Nephron progenitor cell (in vitro differentiated cells): ENCODE results near the gene GFRA3.
A peak's percentile ranks its signal among the peaks of the same experiment; 100 is the strongest.

Experiments used
- DNase-seq: peaks from one replicate; pipeline ENCODE4 v3.0.0; 2021
- H3K27ac Mint-ChIP-seq: 2 replicates; pipeline ENCODE4 v1.8.0; 2021; ENCODE audit warnings: mild to moderate bottlenecking, moderate library complexity, mixed read lengths
- H3K27me3 Mint-ChIP-seq: 2 replicates; pipeline ENCODE4 v1.8.0; 2021; ENCODE audit warnings: mild to moderate bottlenecking, low read depth, mixed read lengths; ENCODE audit not compliant: poor library complexity
- H3K36me3 Mint-ChIP-seq: 2 replicates; pipeline ENCODE4 v1.8.0; 2021; ENCODE audit warnings: low read depth, mixed read lengths
- H3K4me1 Mint-ChIP-seq: 2 replicates; pipeline ENCODE4 v1.8.0; 2021; ENCODE audit warnings: mixed read lengths
- H3K4me3 Mint-ChIP-seq: 2 replicates; pipeline ENCODE4 v1.8.0; 2021; ENCODE audit warnings: mild to moderate bottlenecking, moderate library complexity, mixed read lengths
- H3K9me3 Mint-ChIP-seq: 2 replicates; pipeline ENCODE4 v1.8.0; 2021; ENCODE audit warnings: mild to moderate bottlenecking, moderate library complexity, mixed read lengths
- TF ChIP-seq, protein P1 (sequence below): fragments of 200-600 bp; sonication (generic); IDR thresholded peaks from 2 replicates; pipeline ENCODE4 v1.5.0; 2021; ENCODE audit warnings: antibody characterized with exemption

GFRA3 gene

DNA sequence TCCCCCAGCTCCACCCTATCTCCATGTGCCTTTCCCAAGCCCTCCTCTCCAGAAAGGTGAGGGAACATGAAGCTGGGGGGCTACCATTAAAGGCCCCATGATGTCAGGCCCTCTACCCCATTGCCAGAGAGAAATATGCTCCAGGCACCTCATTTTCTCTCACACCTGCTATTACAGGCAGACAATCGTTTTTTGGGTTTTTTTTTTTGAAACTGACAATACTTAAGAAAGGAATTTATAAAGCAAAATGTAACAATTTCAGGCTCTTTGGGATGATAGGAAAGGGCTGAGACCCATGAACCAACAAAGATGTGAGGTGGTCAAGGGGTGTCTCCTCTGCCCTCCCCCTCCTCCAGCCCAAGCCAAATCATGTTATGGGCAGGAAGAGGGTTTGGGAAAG is 1.5 kb upstream of the GFRA3 start:
- Mint-ChIP-seq H3K27ac (no peak overlapping the region), H3K4me1 (peaks cover 32% of the 10 kb centered on the region), H3K36me3 (no peaks in the 10 kb centered on the region), H3K9me3 (peaks cover 6% of the 10 kb centered on the region), H3K27me3 (peaks cover 40% of the 10 kb centered on the region), H3K4me3 (peak overlapping the region; percentile 28)
- TF ChIP-seq, protein P1, sequence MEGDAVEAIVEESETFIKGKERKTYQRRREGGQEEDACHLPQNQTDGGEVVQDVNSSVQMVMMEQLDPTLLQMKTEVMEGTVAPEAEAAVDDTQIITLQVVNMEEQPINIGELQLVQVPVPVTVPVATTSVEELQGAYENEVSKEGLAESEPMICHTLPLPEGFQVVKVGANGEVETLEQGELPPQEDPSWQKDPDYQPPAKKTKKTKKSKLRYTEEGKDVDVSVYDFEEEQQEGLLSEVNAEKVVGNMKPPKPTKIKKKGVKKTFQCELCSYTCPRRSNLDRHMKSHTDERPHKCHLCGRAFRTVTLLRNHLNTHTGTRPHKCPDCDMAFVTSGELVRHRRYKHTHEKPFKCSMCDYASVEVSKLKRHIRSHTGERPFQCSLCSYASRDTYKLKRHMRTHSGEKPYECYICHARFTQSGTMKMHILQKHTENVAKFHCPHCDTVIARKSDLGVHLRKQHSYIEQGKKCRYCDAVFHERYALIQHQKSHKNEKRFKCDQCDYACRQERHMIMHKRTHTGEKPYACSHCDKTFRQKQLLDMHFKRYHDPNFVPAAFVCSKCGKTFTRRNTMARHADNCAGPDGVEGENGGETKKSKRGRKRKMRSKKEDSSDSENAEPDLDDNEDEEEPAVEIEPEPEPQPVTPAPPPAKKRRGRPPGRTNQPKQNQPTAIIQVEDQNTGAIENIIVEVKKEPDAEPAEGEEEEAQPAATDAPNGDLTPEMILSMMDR, result no peak
- DNase-seq, result no peak

DNA sequence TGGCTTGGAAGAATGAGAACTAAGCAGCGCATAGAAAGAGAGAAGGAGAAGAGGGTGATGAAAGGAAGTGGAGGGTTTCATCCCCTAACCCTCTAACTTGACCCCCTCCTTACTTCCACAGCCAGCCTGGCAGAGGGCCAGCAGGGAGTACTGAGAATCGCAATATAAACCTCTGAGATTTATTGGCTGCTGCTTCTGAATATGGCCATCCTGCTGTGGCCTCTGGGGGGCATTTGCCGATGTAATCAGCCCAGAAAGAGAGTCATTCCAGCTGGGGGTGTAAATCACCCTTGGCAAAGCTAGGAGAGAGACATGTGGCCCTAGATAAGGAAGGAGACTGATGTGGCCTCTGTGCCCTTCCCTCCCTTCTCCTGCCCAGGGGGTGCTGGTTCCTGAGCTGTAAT is 960 bp upstream of the GFRA3 start:
- Mint-ChIP-seq H3K27ac (no peak overlapping the region), H3K4me1 (peaks cover 32% of the 10 kb centered on the region), H3K9me3 (peaks cover 6% of the 10 kb centered on the region), H3K4me3 (peak overlapping the region; percentile 76), H3K27me3 (peaks cover 40% of the 10 kb centered on the region), H3K36me3 (no peaks in the 10 kb centered on the region)
- TF ChIP-seq, protein P1, result peak; percentile 4
- DNase-seq, result peak; percentile 50

DNA sequence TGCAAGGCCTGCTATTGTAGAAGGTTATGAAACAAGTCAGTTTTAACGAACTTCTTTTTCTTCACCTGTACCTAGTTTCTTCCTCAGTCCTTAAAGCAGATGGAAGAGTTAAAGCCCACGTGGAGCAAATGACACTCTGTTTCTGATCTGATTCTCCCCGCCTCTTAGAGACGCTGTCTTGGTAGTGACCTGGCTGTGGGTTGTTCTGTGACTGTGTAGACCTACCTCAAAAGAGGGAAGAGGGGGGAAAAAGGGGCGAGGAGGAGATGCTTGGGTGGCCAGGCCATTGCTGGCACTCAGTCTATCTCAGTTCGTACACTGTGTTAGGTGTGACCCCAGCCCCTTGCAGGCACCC is 610 bp downstream of the GFRA3 start:
- no peak for DNase-seq
- H3K9me3 Mint-ChIP-seq, result peaks cover 6% of the 10 kb centered on the region
- TF ChIP-seq, protein P1, result no peak
- H3K4me1 Mint-ChIP-seq, result peaks cover 32% of the 10 kb centered on the region
- no peak overlapping the region for H3K27ac Mint-ChIP-seq
- H3K36me3 Mint-ChIP-seq, result no peaks in the 10 kb centered on the region
- peaks cover 46% of the 10 kb centered on the region for H3K27me3 Mint-ChIP-seq
- peak overlapping the region; percentile 65 for H3K4me3 Mint-ChIP-seq

DNA sequence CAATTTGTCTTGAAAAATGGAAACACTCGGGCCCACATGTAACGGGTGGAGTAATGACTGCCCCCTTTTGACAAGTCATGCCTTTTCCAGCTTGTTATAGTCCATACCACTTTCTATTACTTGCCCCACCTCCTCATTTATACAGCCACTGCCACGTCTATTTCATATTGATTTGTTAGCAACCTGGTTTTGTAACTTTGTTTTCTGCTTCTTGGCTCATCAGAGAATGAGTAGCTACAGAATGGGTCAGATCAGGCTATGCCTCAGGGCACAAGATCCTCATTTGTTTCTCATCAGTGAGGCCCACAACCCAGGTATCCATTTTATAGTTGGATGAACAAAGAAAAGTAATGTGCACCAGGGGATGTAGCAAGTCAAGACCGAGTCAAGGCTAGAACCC is 1.7 kb downstream of the GFRA3 start:
- TF ChIP-seq, protein P1, result no peak
- Mint-ChIP-seq H3K9me3 (peaks cover 3% of the 10 kb centered on the region), H3K27ac (no peak overlapping the region), H3K4me1 (peaks cover 32% of the 10 kb centered on the region), H3K27me3 (peaks cover 53% of the 10 kb centered on the region), H3K4me3 (peak overlapping the region; percentile 14), H3K36me3 (no peaks in the 10 kb centered on the region)
- no peak for DNase-seq

DNA sequence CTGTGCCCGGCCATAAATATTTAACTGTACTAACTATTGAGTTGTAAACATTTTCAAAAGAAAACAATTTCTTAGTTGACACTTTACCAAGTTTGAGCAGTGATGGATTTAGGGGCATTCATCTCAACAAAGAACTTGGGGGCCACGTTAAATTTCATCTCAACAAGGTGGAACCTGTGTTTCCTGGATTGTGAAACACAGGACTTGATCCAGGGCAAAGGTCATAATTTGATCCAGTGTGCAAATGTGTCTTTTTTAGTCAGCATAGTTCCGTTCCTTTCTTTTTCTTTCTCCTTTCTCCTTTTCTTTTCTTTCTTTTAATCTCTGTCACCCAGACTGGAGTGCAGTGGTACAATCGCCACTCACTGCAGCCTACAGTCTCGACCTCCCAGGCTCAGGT is 3.1 kb downstream of the GFRA3 start:
- Mint-ChIP-seq H3K9me3 (peaks cover 3% of the 10 kb centered on the region), H3K36me3 (no peaks in the 10 kb centered on the region), H3K4me3 (no peak overlapping the region), H3K27me3 (peaks cover 62% of the 10 kb centered on the region), H3K27ac (no peak overlapping the region), H3K4me1 (peaks cover 25% of the 10 kb centered on the region)
- no peak for DNase-seq
- TF ChIP-seq, protein P1, result no peak

DNA sequence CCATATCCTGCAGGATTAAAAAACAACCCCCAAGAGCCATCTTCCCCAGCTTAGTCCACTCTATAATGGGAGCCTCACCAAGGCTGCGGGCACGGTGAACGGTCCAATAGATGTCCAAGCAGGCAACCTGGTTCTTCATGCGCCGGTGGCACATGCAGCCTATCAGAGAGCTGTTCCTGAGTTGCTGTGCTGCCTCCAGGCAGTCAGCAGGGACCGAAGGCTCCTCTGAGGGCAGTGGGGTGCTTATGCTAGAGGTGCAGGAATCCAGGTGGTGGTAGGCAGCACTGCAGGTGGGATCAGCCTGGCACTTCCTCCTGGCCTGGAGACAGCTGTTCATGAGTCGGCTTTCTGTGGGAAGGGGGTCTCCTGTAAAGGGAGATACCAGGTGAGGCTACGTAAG is 10.2 kb downstream of the GFRA3 start:
- TF ChIP-seq, protein P1, result no peak
- DNase-seq, result no peak
- no peaks in the 10 kb centered on the region for H3K4me1 Mint-ChIP-seq
- H3K27me3 Mint-ChIP-seq, result peaks cover 40% of the 10 kb centered on the region
- H3K9me3 Mint-ChIP-seq, result no peaks in the 10 kb centered on the region
- H3K4me3 Mint-ChIP-seq, result no peak overlapping the region
- no peak overlapping the region for H3K27ac Mint-ChIP-seq
- no peaks in the 10 kb centered on the region for H3K36me3 Mint-ChIP-seq
